MCF 10A (cell line): ENCODE data around the gene PPP6R3. TPM values are rescaled to one million over a fixed set of nuclear protein-coding genes. Genes with fewer than 3 reads are reported as not detected.

Experiments
- BruUV-seq: library from RNA; stranded (reverse); fragments of 400-500 nt; replicated peaks from 2 replicates; lab custom pipeline; 2021; lab: Mats Ljungman, UMichigan
- CTCF ChIA-PET: fragments of 300-600 bp; sonication (Branson Sonifier 250); formaldehyde crosslinking; extraction: SDS; loops from one replicate; lab custom pipeline; 2021; ENCODE audit warnings: antibody characterized with exemption, inconsistent platforms; lab: Yijun Ruan, JAX
- POLR2A ChIA-PET: fragments of 300-600, 350-650 bp; sonication (Branson Sonifier 250); formaldehyde crosslinking; extraction: SDS; loops from one replicate; lab custom pipeline; 2020; ENCODE audit warnings: antibody characterized with exemption, inconsistent platforms; lab: Yijun Ruan, JAX
- DNase-seq: peaks from one replicate; pipeline ENCODE4 v3.0.0-alpha.2; 2018; ENCODE audit not compliant: unreplicated experiment
- H3K27ac Mint-ChIP-seq: one replicate; pipeline ENCODE4 v1.8.0; 2022; ENCODE audit warnings: mild to moderate bottlenecking, low read depth, mixed read lengths; ENCODE audit not compliant: unreplicated experiment
- H3K27me3 Mint-ChIP-seq: one replicate; pipeline ENCODE4 v1.8.0; 2022; ENCODE audit warnings: mixed read lengths; ENCODE audit not compliant: insufficient read depth, unreplicated experiment
- H3K36me3 Mint-ChIP-seq: one replicate; pipeline ENCODE4 v1.8.0; 2022; ENCODE audit warnings: mild to moderate bottlenecking, moderate library complexity, mixed read lengths; ENCODE audit not compliant: insufficient read depth, unreplicated experiment
- H3K4me1 Mint-ChIP-seq: one replicate; pipeline ENCODE4 v1.8.0; 2022; ENCODE audit warnings: mixed read lengths; ENCODE audit not compliant: insufficient read depth, unreplicated experiment
- H3K4me3 Mint-ChIP-seq: one replicate; pipeline ENCODE4 v1.8.0; 2022; ENCODE audit warnings: mild to moderate bottlenecking, moderate library complexity, mixed read lengths; ENCODE audit not compliant: unreplicated experiment
- H3K9me3 Mint-ChIP-seq: one replicate; pipeline ENCODE4 v1.8.0; 2022; ENCODE audit warnings: mixed read lengths; ENCODE audit not compliant: unreplicated experiment
- CTCF ChIP-seq: fragments of 200-600 bp; IDR thresholded peaks from one replicate; pipeline ENCODE4 v1.8.0; 2022; ENCODE audit warnings: antibody characterized with exemption, mild to moderate bottlenecking; ENCODE audit not compliant: unreplicated experiment
- intact Hi-C: fragments of 100-400 bp; cut with micrococcal nuclease; formaldehyde crosslinking; loops from 2 replicates; pipeline ENCODE4 v1.14.1; 2022
- total RNA-seq: library from RNA; stranded (reverse); gene quantifications from 2 replicates; pipeline ENCODE4 v1.2.3, GENCODE V29; 2022

Gene PPP6R3
- total RNA-seq, 1 experiment from 2014 or later, result 95.7 TPM

DNA sequence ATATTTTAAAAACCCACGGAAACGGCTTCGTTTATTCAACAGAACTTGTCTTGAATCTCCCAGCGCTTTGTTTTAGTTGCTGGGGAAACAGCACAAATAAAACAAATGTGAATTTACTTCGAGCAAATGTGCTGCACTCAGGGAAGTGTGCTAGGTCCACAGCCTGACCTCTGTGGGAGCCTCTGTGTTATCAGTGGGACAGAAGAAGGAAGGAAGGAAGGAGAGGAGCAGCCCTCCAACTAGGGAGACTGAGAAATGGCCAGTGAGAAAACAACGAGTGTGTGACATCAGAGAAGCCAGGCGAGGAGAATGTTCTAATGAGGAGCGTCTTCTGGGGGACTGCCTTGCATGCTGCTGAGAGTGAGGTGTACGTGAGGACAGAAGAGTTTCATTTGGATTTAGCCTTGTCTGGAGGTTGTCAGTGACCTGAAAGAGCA lies 42.7 kb downstream of the PPP6R3 start:
- no peak for DNase-seq
- CTCF ChIA-PET, result no interaction called here
- POLR2A ChIA-PET, result no interaction called here
- Mint-ChIP-seq H3K4me1 (peaks cover 35% of the 10 kb centered on the region), H3K4me3 (no peak overlapping the region), H3K9me3 (no peaks in the 10 kb centered on the region), H3K27ac (no peak overlapping the region), H3K36me3 (peaks cover 16% of the 10 kb centered on the region), H3K27me3 (no peaks in the 10 kb centered on the region)
- intact Hi-C loops, result no loop called here
- no peak for TF ChIP-seq CTCF
- BruUV-seq, result no TSS peak

DNA sequence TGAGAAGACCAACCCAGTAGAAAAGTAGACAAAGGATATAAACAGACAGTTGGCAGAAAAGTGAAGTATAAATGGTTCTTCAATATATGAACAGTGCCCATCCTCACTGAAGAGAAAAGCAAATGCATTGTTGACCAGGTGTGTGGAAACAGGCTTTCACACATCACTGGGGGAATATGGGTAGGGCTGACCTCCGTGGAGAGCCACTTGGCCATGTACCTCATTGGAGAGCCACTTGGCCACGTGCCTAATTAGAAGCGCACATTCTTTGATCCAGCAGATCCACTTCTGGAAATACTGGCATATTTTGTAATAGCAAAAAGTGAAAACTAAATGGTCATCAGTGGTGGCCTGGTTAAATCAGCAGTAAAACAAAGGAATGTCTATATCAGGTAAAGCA lies 43.2 kb downstream of the PPP6R3 start:
- H3K27me3 Mint-ChIP-seq, result no peaks in the 10 kb centered on the region
- peaks cover 33% of the 10 kb centered on the region for H3K4me1 Mint-ChIP-seq
- no peak for TF ChIP-seq CTCF
- no peak overlapping the region for H3K4me3 Mint-ChIP-seq
- H3K9me3 Mint-ChIP-seq, result no peaks in the 10 kb centered on the region
- ChIA-PET CTCF (interaction anchor here (0.9 kb wide), 1 partner anchor 15 kb away, joined by 4 read pairs; no protein-coding TSS in a partner anchor), POLR2A (no interaction called here)
- H3K36me3 Mint-ChIP-seq, result peaks cover 16% of the 10 kb centered on the region
- BruUV-seq, result no TSS peak
- no peak overlapping the region for H3K27ac Mint-ChIP-seq
- DNase-seq, result no peak
- intact Hi-C loops, result no loop called here

DNA sequence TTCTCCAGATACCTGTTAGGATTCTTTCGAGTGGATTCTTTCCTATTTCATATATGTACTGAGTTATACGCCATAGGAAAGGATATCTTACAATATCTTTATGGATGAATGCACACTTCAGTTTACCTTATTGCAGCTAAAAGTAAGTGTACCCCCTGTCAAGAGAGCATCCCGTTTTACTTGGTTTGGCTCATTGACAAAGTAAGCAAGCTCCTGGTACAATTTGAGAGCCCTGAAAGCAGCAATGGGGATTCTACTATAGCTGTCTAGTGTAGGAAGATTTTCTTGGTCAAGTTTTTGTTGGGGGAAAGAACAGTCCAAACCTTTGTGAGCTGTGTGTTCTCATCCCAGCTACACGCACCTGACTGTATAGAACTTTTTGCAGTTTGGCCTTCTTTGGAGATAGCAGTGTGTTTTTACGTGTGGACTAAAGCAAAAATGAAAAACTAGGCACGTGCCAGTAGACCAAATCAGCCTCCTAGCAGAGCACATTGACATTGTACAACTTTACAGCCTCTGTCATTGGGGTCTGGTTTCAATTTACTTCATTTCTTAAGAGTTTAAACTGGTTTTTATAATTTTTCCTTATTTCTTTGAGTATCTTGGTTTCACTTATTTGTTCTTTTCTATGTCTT lies 44.0 kb downstream of the PPP6R3 start:
- no TSS peak for BruUV-seq
- no peak for TF ChIP-seq CTCF
- Mint-ChIP-seq H3K9me3 (no peaks in the 10 kb centered on the region), H3K36me3 (peaks cover 16% of the 10 kb centered on the region), H3K4me3 (no peak overlapping the region), H3K27me3 (no peaks in the 10 kb centered on the region), H3K27ac (no peak overlapping the region), H3K4me1 (peaks cover 31% of the 10 kb centered on the region)
- ChIA-PET CTCF (interaction anchor here (0.9 kb wide), 1 partner anchor 16 kb away, joined by 4 read pairs; no protein-coding TSS in a partner anchor), POLR2A (interaction anchor here (0.6 to 0.8 kb wide), 3 partner anchors 10 to 84 kb away, joined by 3 to 4 read pairs (median 4); no protein-coding TSS in a partner anchor)
- intact Hi-C loops, result no loop called here
- no peak for DNase-seq

DNA sequence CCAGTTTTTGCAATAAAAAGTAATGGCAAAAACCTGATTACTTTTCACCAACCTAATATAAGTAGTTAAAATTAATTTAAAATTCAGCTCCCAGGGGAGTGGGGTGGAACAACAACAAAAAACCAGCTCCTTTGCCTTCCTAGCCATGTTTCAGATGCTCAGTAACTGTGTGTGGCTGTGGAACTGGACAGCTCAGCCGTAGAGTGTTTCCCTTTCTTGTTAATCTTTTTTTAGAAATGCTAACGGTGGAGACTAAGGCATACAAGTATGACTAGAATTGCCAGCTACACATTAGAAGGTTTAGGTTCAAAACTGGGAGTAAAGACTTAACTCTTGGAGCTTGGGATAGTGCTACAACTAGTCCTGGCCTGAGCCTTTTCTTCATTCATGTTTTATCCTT lies 45.0 kb downstream of the PPP6R3 start:
- Mint-ChIP-seq H3K4me1 (peaks cover 31% of the 10 kb centered on the region), H3K36me3 (peaks cover 15% of the 10 kb centered on the region), H3K9me3 (no peaks in the 10 kb centered on the region), H3K27me3 (no peaks in the 10 kb centered on the region), H3K27ac (no peak overlapping the region), H3K4me3 (no peak overlapping the region)
- TSS peak; percentile 19 for BruUV-seq
- CTCF ChIA-PET, result no interaction called here
- no peak for TF ChIP-seq CTCF
- POLR2A ChIA-PET, result interaction anchor here (0.8 to 1.7 kb wide), 2 partner anchors 10 to 11 kb away, joined by 4 to 5 read pairs; no protein-coding TSS in a partner anchor
- no peak for DNase-seq
- intact Hi-C loops, result no loop called here
